Right lobe of liver (tissue), 4 donors: ENCODE measurements around the gene EDNRB.

Source experiments
- POLR2A ChIP-seq: fragments of 450-650 bp; IDR thresholded peaks from one replicate; pipeline ENCODE4 v1.6.1; 2017; ENCODE audit warnings: antibody characterized with exemption, mild to moderate bottlenecking
- TF ChIP-seq, protein P1 (sequence below), 4 donors: fragments of 200-600 bp in 3 of 4; fragments of 450-650 bp in 1 of 4; IDR thresholded peaks; one replicate each; pipeline versions ENCODE4 v1.5.1 to v1.8.0; 2016 to 2022; ENCODE audit warnings: antibody characterized with exemption in 4 of 4, mild to moderate bottlenecking in 2 of 4
- donor health status: DM: no; HTN: no; CAD: no.
- donor health status: DM: no; HTN: no; CAD: no.
- donor health status: DM: no; HTN: yes; CAD: no.

DNA sequence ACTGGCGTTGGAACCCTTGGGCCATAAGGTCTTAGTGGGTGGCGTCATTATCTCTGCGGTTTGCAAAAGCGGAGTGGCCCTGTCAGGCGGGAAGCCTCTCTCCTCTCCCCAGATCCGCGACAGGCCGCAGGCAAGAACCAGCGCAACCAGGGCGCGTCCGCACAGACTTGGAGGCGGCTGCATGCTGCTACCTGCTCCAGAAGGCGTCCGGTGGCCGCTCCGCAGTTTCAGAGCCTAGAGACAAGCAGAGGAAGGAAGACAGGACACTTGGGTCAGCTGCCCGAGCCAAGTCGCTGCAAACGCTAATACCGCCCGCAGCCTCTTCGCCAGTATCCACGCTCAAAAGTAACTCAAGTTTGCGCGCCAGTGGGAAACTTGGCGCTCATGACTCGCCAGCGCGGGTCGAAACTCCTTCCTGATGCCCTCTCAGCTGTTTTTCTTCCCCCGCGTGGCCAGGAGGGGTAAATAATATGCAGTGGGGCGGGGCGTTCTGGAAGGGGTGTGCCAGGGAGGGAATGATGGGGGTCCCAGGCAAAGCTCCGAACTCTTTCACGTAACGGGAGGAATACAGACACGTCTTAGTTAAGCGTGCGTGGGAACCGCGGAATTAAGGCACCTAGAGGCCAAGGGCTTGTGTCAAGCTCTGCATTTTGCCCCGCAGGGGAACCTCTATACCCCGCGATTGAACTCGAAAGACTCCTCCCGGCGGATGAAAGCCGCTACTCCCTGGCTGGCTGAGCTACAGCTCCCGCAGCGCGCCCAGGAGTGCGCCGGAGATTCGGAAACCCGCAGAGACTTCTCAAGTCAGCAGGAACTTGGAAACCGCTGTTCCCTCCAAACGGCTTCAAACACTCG is at the start of gene EDNRB:
- TF ChIP-seq POLR2A, result peak; percentile 21
- TF ChIP-seq, protein P1, sequence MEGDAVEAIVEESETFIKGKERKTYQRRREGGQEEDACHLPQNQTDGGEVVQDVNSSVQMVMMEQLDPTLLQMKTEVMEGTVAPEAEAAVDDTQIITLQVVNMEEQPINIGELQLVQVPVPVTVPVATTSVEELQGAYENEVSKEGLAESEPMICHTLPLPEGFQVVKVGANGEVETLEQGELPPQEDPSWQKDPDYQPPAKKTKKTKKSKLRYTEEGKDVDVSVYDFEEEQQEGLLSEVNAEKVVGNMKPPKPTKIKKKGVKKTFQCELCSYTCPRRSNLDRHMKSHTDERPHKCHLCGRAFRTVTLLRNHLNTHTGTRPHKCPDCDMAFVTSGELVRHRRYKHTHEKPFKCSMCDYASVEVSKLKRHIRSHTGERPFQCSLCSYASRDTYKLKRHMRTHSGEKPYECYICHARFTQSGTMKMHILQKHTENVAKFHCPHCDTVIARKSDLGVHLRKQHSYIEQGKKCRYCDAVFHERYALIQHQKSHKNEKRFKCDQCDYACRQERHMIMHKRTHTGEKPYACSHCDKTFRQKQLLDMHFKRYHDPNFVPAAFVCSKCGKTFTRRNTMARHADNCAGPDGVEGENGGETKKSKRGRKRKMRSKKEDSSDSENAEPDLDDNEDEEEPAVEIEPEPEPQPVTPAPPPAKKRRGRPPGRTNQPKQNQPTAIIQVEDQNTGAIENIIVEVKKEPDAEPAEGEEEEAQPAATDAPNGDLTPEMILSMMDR (IDR thresholded peaks at IDR 0.05), result no peak
